Lung (tissue), 12 donors: Measurements from ENCODE around the gene APLN. TPM values are rescaled to one million over a fixed set of nuclear protein-coding genes. Genes with fewer than 3 reads are reported as not detected.

Experiments used
- ATAC-seq: fragments of 200-7000 bp; cut with Tn5 transposase; one replicate; pipeline ENCODE4 v1.9.1; 2020; ENCODE audit warnings: moderate number of reproducible peaks; ENCODE audit not compliant: insufficient read depth, low FRiP score
- DNase-seq, 3 donors: peaks; one replicate each; pipeline ENCODE4 v3.0.0-alpha.2; 2013 to 2017
- H3K27ac ChIP-seq, 2 donors: one replicate each; pipeline ENCODE4 v1.5.1; 2013; ENCODE audit warnings: mild to moderate bottlenecking in 2 of 2, moderate library complexity in 2 of 2, control low read depth in 1 of 2, inconsistent platforms in 1 of 2, low read depth in 1 of 2, low read length in 1 of 2
- H3K27me3 ChIP-seq, 3 donors: one replicate each; pipeline ENCODE4 v1.5.1; 2013; ENCODE audit warnings: low read length in 2 of 3; ENCODE audit not compliant: control insufficient read depth in 3 of 3, insufficient read depth in 3 of 3
- H3K36me3 ChIP-seq, 4 donors: one replicate each; pipeline ENCODE4 v1.5.1; 2013; ENCODE audit warnings: low read length in 4 of 4, mild to moderate bottlenecking in 1 of 4, moderate library complexity in 1 of 4; ENCODE audit not compliant: control insufficient read depth in 4 of 4, insufficient read depth in 4 of 4
- H3K4me1 ChIP-seq, 5 donors: one replicate each; pipeline ENCODE4 v1.5.1; 2013; ENCODE audit warnings: low read length in 5 of 5, mild to moderate bottlenecking in 2 of 5, moderate library complexity in 1 of 5; ENCODE audit not compliant: control insufficient read depth in 5 of 5, insufficient read depth in 5 of 5
- H3K4me3 ChIP-seq: one replicate; pipeline ENCODE4 v1.5.1; 2013; ENCODE audit warnings: mild to moderate bottlenecking, control low read depth, moderate library complexity
- H3K9ac ChIP-seq, 2 donors: one replicate each; pipeline ENCODE4 v1.5.1; 2013; ENCODE audit warnings: low read length in 2 of 2, control low read depth in 1 of 2; ENCODE audit not compliant: insufficient read depth in 1 of 2
- H3K9me3 ChIP-seq, 4 donors: one replicate each; pipeline ENCODE4 v1.5.1; 2013; ENCODE audit warnings: low read length in 3 of 4, mild to moderate bottlenecking in 1 of 4, moderate library complexity in 1 of 4; ENCODE audit not compliant: control insufficient read depth in 4 of 4, insufficient read depth in 3 of 4
- CTCF ChIP-seq: IDR thresholded peaks from 2 replicates; pipeline ENCODE4 v1.5.1; 2012; ENCODE audit warnings: mild to moderate bottlenecking; ENCODE audit errors: control extremely low read depth, extremely low read depth
- WGBS, 2 donors: extraction: QIAGEN DNeasy Blood & Tissue Kit; methylation state at CpG; one replicate each; pipeline ENCODE4 v1.1.7; 2013; 5-methylcytosine and 5-hydroxymethylcytosine counted together
- polyA plus RNA-seq, 2 donors: library from polyadenylated mRNA; stranded (reverse); fragments of 200-250 nt; gene quantifications; one replicate each; pipeline ENCODE4 v1.2.1, GENCODE V29; 2013
- total RNA-seq, 2 donors: library from RNA; depleted of rRNA in 1 of 2; stranded (reverse); fragments of >200 nt in 1 of 2; gene quantifications; one replicate each; pipeline ENCODE4 v1.2.1, GENCODE V29; 2014 to 2021
- donor health status: control.
- donor health status: control.
- donor health status: Bipolar disorder and iron deficiency.
- donor health status: healthy.
- donor health status: DM: yes; HTN: yes; CAD: no.

The APLN gene
- total and polyA plus RNA-seq, 4 donors: 1.8 to 10.4 (median 5.7) TPM

GRCh38 chrX:129650821-129651510 is 3.8 kb downstream of the APLN start:
- Histone ChIP-seq H3K27me3 (peaks cover 0 to 10% (median 3%) of the 10 kb centered on the region in 3 donors), H3K36me3 (no peaks in the 10 kb centered on the region), H3K4me3 (no peak overlapping the region), H3K27ac (no peak overlapping the region), H3K9me3 (peaks cover 0 to 7% (median 0%) of the 10 kb centered on the region in 4 donors), H3K9ac (no peak overlapping the region), H3K4me1 (peaks cover 0 to 22% (median 0%) of the 10 kb centered on the region in 5 donors)
- TF ChIP-seq CTCF: no peak
- DNase-seq: no peak
- WGBS, 2 donors: 66 to 76% methylated on average over 7 of the region's 7 CpGs
- ATAC-seq: no peak

- H3K4me1 ChIP-seq: peaks cover 0 to 21% (median 0%) of the 10 kb centered on the region in 5 donors
- WGBS, 2 donors: 78 to 94% methylated on average over 3 of the region's 3 CpGs
- no peak for TF ChIP-seq CTCF
- H3K27me3 ChIP-seq: peaks cover 0 to 10% (median 3%) of the 10 kb centered on the region in 3 donors
- H3K4me3 ChIP-seq: no peak overlapping the region
- no peak for ATAC-seq
- H3K36me3 ChIP-seq: no peaks in the 10 kb centered on the region
- no peak for DNase-seq
- no peak overlapping the region for H3K27ac ChIP-seq
- peaks cover 0 to 7% (median 0%) of the 10 kb centered on the region in 4 donors for H3K9me3 ChIP-seq
- no peak overlapping the region for H3K9ac ChIP-seq
Observed at GRCh38 chrX:129650183-129650689, 4.5 kb downstream of the APLN start.

GRCh38 chrX:129649268-129650182 is 5.2 kb downstream of the APLN start:
- Histone ChIP-seq H3K9me3 (peaks cover 0 to 7% (median 0%) of the 10 kb centered on the region in 4 donors), H3K4me1 (peaks cover 0 to 19% (median 0%) of the 10 kb centered on the region in 5 donors), H3K27ac (no peak overlapping the region), H3K4me3 (no peak overlapping the region), H3K36me3 (no peaks in the 10 kb centered on the region), H3K9ac (no peak overlapping the region), H3K27me3 (peaks cover 0 to 12% (median 3%) of the 10 kb centered on the region in 3 donors)
- no peak for TF ChIP-seq CTCF
- no peak for ATAC-seq
- DNase-seq: no peak
- 66 to 92% methylated on average over 9 of the region's 9 CpGs for WGBS, 2 donors
